ENCODE data around the gene TTC16. TPM values are rescaled to one million over a fixed set of nuclear protein-coding genes. Genes with fewer than 3 reads are reported as not detected.
A peak's percentile ranks its signal among the peaks of the same experiment; 100 is the strongest.

TTC16 gene
- polyA plus RNA-seq, 4 donors = 0.12 to 0.24 (median 0.17) TPM

DNA sequence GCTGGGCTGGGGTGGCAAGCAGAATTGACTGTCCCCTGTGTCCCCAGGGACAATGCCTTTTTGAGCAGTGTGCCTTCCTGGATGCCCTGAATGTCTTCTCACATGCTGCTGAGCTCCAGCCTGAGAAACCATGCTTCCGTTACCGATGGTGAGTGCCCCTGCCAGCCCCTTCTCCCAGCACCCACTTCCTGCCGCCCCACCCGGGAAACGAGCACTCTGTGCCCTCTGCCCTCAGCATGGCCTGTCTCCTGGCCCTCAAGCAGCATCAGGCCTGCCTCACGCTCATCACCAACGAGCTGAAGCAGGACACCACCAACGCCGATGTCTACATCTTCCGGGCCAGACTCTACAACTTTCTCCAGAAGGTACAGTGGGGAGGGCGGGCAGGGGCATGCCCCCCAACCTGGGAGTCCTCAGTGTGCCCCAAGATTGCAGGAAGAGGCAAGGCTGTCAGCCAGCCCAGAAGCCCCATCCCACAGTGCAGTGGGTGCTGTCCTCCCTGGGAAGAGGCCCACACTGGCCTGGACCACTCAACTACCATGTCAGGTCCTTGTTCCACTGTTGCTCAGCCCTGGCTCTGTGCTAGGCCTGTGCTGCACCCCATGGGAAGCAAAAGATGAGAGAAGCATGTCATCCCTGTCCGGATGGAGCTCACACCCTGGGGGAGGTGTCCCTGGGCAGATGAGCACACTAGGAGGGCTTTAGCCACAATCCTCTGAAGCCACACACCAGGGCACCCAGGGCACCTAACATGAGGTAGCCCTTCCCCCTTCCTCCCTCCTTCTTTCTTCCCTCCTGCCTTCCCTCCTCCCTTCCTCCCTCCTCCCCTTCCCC is 4.4 kb downstream of the TTC16 start:
- DNase-seq (ENCODE audit: low read depth in 4 of 4, low spot score in 3 of 4) = no peak

DNA sequence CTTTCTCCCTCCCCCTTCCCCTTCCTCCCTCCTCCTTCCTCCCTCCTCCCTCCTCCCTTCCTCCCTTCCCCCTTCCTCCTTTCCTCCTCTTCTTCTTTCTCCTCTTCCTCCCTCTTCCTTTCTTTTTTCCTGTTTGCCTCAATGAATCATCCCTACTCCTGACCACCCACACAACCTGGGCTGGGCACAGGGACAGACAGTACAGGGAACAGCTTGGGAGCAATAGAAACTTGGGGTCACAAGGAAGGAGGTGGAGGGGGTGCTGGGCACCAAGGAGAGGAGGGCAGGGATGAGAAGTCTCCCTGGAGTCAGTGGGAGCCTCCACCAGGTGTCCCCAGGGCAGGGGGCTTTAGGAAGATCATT is 5.0 kb downstream of the TTC16 start:
- DNase-seq (ENCODE audit: low read depth in 4 of 4, low spot score in 3 of 4) = no peak

DNA sequence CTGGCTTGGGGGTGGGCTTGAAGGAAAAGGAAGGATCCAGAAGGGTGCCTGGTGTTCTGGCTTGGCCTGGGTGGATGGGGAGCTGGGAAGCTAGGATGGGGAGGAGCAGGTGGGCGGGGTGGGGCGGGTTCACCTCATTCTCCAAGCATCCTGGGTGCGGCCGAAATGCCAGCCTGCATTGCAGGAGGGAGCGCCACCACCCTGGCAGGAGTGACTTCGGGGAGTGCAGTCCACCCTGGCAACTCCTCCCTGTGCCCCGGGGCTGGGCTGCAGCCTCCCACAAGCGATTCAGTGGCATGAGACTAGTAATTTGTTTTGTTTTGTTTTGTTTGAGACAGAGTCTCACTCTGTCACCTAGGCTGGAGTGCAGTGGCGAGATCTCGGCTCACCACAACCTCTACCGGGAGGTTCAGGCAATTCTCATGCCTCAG is 5.5 kb downstream of the TTC16 start:
- DNase-seq (ENCODE audit: low read depth in 4 of 4, low spot score in 3 of 4) = no peak

- no peak for DNase-seq (ENCODE audit: low read depth in 4 of 4, low spot score in 3 of 4)
Observed at GRCh38 chr9:127722055-127722745, 6.3 kb downstream of the TTC16 start.

- no peak for DNase-seq (ENCODE audit: low read depth in 4 of 4, low spot score in 3 of 4)
Observed at GRCh38 chr9:127723013-127723412, 7.1 kb downstream of the TTC16 start.

DNA sequence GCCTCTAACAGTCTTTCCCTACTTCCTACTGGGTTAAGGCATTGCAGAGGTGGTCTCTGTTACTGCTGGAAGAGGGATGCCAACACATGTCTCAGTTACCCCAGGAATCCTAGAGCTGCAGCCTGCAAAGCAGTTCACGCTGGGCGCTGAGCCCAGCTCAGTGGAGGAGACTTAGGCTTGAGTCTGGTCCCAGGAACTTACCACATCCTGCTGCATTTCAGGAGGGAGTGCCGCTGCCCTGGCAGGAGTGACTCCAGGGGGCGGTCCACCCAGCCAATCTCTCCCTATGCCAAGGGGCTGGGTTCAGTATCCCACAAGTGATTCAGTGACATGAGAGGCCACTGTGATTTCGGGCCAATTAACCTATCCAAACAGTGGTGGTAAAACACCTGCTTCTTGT is 7.6 kb downstream of the TTC16 start:
- DNase-seq (ENCODE audit: low read depth in 4 of 4, low spot score in 3 of 4) = no peak

DNA sequence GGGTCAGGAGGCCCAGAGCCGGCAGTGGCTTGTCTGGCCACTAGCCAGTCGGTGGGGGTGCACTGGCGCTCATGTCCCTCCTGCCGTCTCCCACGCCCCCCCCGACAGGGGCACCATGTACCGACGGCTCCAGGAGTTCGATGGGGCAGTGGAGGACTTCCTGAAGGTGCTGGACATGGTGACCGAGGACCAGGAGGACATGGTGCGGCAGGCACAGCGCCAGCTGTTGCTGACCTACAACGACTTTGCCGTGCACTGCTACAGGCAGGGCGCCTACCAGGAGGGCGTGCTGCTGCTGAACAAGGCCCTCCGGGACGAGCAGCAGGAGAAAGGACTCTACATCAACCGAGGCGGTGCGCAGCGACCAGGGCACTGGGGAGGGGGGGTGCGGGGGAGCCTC is 8.1 kb downstream of the TTC16 start:
- no peak for DNase-seq (ENCODE audit: low read depth in 4 of 4, low spot score in 3 of 4)

DNA sequence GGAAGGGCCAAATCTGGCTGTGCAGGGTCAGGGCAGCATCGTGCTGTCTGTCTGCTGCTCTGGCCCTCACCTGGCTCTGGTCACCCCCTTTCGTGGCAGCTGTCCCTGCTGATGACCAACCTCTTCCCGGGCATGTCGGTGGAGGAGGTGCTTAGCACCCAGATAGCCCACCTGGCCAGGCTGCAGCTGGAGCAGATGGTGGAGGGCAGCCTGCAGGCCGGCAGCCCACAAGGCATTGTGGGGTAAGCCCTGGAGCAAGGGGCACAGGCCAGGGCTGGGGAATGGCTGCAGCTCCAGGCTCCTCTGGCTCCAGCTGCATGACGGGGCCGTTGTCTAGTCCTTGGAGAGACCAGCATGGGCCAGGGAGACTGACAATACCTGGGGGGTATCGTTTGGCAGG is 11.0 kb downstream of the TTC16 start:
- DNase-seq (ENCODE audit: low read depth in 4 of 4, low spot score in 3 of 4) = no peak

GRCh38 chr9:127728808-127729207 is 12.9 kb downstream of the TTC16 start:
- no peak for DNase-seq (ENCODE audit: low read depth in 4 of 4, low spot score in 3 of 4)

DNA sequence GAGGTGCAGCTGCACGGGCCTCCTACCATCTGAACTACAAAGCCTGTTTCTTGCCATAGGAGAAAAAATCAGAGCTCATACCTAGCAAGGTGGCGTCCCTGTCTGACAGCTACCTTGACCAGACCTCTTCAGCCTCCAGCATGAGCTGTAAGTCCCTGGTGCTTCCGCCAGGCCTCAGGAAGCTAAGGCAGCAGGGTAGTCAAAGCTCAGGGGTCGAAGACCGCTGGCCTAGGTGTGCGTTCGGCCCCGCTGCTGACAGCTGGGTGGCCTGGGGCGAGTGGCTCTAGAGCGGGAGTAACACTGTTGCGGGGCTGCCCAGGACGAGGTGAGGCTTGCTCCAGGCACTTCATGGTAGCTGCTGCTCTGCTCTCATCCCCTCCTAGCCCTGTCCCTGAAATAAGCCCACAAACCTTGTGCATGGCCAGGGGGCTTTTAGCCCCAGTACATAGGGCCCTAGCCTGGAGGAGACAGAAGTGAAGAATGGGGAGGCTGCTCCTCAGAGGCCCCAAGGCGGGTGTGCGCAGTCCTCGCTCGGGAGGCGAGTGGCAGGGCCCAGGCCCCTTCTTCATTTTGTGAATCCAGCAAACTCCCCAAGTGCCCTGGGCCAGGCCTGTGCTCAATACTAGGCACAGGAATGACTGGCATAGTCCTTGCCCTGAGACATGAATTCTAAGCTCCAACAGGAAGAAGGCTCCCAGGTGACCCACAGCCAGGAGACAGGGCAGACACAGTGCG is 13.8 kb downstream of the TTC16 start:
- DNase-seq (ENCODE audit: low read depth in 4 of 4, low spot score in 3 of 4) = no peak

DNA sequence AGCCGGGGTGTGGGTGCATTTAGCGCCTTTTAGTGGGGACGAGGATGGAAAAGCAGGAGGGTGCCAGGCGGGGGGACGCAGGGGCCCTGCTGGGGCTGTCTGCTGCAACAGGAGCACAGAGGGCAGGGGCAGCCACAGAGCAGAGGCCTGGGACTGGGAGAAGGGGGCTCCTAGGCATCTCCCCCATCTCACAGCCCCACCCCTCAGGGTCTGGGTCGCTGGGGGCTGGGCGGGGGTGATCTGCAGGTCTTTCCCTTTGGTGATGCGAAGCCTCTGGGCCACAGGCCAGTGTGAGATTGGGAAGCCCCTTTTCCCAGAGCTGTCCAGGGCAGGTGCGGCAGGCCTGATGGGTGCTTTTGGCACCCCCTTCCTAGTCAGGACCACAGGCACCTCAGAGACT is 14.4 kb downstream of the TTC16 start:
- no peak for DNase-seq (ENCODE audit: low read depth in 4 of 4, low spot score in 3 of 4)

DNA sequence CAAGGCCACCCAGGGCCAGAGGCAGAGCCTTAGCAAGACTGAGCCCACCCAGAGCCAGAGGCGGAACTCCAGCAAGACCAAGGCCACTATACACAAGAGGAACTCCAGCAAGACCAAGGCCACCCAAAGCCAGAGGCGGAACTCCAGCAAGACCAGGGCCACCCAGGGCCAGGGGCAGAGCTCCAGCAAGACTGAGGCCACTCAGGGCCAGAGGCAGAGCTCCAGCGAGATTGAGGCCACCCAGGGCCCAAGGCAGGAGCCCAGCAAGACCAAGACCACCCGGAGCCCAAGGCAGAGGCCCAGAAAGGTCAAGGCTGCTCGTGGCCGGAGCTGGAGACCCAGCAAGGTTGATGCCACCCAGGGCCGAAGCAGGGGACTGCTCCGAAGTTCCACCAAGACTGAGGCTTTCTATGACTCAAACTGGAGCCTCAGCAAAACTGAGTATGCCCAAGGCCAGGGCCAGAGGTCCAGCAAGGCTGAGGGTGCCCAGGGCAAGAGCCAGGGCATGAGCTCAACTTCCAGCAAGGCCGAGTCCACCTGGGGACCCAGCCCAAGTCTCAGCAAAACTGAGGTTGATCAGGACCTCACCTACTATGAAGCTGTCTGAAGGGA is 15.0 kb downstream of the TTC16 start:
- DNase-seq (ENCODE audit: low read depth in 4 of 4, low spot score in 3 of 4) = no peak

- no peak for DNase-seq (ENCODE audit: low read depth in 4 of 4, low spot score in 3 of 4)
Observed at GRCh38 chr9:127731938-127732337, 16.1 kb downstream of the TTC16 start.

- no peak for DNase-seq (ENCODE audit: low read depth in 4 of 4, low spot score in 3 of 4)
Observed at GRCh38 chr9:127732444-127732843, 16.6 kb downstream of the TTC16 start.

DNA sequence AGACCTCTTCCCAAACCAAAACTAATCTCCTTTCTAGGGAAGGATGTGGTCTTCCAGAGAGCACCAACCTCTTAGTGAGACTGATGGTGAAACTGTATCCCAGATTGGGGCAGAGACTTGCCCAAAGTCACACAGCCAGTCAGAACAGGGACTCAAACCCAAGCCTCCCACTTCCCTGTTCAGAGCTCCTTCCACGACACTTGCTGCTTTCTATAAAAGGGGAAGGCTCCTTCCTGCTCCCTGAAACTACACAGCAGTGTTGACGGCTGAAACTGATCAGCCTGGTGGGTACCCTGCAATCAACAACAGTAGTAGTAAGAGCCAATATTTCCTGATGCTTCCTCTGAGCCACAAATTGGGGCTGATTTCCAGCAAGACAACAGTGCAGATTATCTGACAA is 17.7 kb downstream of the TTC16 start:
- no peak for DNase-seq (ENCODE audit: low read depth in 4 of 4, low spot score in 3 of 4)

GRCh38 chr9:127734247-127734746 is 18.4 kb downstream of the TTC16 start:
- no peak for DNase-seq (ENCODE audit: low read depth in 4 of 4, low spot score in 3 of 4)

DNA sequence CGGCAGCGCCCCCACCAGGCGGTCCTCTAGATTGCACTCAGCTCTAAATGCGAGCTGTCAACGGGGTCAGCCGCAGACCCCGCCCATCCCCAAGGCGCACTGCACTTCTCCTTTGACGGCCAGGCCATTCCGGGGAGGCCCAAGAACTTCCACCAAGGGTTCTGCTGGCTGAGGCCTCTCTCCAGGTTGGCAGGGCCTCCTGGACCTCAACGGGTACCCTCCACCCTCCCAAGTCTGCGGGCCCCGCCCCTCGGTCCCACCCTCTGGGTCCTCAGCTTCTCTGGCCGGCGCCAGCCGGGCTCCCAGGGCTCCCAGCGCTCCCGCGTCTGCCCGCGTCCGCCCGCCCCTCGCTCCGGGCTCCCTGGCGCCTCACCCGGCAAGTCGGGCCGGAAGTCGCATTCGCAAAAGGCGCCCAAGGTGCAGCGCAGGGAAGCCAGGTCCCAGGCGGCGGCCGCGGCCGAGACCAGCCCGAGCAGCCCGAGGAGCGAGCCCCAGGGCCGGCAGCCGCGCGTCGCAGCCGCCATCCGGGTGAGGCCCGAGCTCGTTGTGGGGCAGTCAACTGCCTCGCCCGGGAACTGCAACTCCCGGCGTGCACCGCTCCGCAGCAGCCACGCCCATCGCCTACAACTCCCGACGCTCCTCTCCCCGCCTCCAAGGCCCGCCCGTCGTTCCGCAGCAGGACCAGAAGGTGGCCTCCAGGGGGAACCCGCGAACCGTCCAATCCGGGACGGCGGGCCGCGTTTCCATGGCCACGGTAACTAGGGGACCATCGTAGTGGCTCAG is 19.1 kb downstream of the TTC16 start, which contains the start of gene TOR2A:
Gene TOR2A (minus strand): TSS at position 548 of the 783 bp plus-strand sequence. CDS start 24 bp downstream, at position 524.
- DNase-seq (ENCODE audit: low read depth in 4 of 4, low spot score in 3 of 4) = peak; percentile 93 to 95 (median 95)

DNA sequence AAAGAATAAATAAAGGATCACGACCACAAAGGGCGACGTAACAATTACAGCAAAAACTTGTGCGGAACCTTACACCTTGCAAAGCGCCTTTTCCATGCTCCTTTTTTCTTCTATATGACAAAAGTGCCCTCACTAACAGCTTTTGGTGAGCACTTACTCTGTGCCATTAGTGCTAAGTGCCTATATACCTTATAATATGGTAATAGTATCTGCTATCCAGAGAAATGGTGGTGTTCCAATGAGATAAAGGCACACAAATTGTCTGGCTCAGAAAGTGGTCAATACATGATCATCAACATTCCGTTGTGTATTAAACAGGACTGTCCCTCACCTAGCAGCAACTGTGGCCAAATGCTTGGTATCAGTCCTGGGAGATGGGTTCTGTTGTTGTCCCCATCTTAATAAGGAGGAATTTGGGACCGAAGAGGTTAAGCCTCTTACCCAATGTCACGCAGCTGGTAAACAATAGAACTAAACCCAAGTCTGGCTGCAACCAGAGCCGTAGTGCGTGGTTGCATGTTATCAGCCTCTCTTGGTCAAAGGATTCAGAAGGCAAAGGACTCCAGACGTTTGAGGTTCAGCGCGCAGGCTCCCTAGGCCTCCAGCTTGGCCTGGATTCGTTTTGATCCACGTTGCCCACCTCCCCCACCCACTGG is 19.8 kb downstream of the TTC16 start:
- no peak for DNase-seq (ENCODE audit: low read depth in 4 of 4, low spot score in 3 of 4)

DNA sequence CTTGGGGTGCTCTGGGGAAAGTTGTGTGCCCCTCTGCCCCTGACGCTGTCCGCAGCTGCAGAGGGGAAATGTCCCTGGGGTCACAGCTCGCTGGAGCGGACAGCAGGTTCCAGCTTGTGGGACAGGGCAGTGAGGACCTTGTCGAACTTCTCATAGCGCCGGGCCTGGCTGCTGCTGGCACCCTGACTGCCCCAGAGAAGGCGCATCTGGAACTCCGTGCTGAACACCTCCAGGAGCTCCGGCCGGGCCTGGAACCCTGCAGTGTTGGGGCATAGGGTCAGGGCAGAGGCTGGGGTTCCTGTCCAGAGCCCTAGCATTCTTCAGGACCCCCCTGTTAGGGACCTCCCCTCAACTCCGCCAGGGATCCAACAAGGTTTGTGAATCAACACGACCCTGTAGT is 22.8 kb downstream of the TTC16 start:
- DNase-seq (ENCODE audit: low read depth in 4 of 4, low spot score in 3 of 4) = no peak

All from right renal pelvis (tissue), 4 donors.